Neutrophil (primary cell): ENCODE data around the gene DHPS.
A peak's percentile ranks its signal among the peaks of the same experiment; 100 is the strongest.

Experiments used
- H3K27ac ChIP-seq: fragments of 200-600 bp; sonication (generic); 2 replicates; pipeline ENCODE4 v1.5.1; 2016; ENCODE audit warnings: mild to moderate bottlenecking, moderate library complexity
- H3K27me3 ChIP-seq: fragments of 200-600 bp; sonication (generic); 2 replicates; pipeline ENCODE4 v1.6.0; 2016; ENCODE audit warnings: mild to moderate bottlenecking
- H3K36me3 ChIP-seq: fragments of 200-600 bp; sonication (generic); 2 replicates; pipeline ENCODE4 v1.5.1; 2017
- H3K4me1 ChIP-seq, 2 experiments: fragments of 200-600 bp in 1 of 2; sonication (generic) in 1 of 2; 1 replicate in 1 of 2; 2 replicates in 1 of 2; pipeline versions ENCODE4 v1.5.1 to v1.6.1; 2013 to 2016; ENCODE audit warnings: low read depth in 1 of 2, low read length in 1 of 2, mild to moderate bottlenecking in 1 of 2, moderate library complexity in 1 of 2; ENCODE audit not compliant: control insufficient read depth in 1 of 2, insufficient read depth in 1 of 2
- H3K4me3 ChIP-seq, 2 experiments: fragments of 200-600 bp in 1 of 2; sonication (generic) in 1 of 2; 1 replicate in 1 of 2; 2 replicates in 1 of 2; pipeline ENCODE4 v1.5.1; 2013 to 2016; ENCODE audit warnings: low read depth in 1 of 2, low read length in 1 of 2, mild to moderate bottlenecking in 1 of 2, moderate library complexity in 1 of 2
- H3K9me3 ChIP-seq: fragments of 200-600 bp; sonication (generic); 2 replicates; pipeline ENCODE4 v1.5.1; 2016
- TF ChIP-seq, protein P1 (sequence below): fragments of 200-600 bp; sonication (generic); IDR thresholded peaks from 2 replicates; pipeline ENCODE4 v1.5.1; 2016; ENCODE audit warnings: antibody characterized with exemption

The DHPS gene

DNA sequence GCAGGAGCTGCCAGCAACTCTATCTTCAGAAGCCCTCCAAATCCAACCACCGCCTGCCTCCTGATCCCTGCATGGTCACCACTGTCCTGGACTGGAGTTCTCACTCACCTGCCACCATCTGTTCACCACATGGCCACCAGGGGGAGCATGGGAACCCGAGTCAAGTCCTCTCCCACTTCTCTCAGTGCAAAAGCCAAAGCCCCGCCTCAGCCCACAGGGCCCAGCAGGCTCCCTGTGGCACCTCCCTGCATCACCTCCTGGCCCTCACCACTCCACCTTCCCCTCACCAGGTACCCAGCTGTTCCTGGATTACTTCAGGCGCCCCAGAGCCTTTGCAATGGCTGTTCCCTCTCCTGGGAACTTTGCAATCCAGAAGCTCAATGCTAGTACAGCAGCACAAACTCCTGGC, 5.3 kb downstream of the DHPS start:
- Histone ChIP-seq H3K4me3 (no peak overlapping the region), H3K36me3 (peaks cover 69% of the 10 kb centered on the region), H3K27ac (peak overlapping the region; percentile 31), H3K9me3 (no peaks in the 10 kb centered on the region), H3K27me3 (no peaks in the 10 kb centered on the region), H3K4me1 (peaks cover 7 to 12% of the 10 kb centered on the region in 2 experiments)
- TF ChIP-seq, protein P1, sequence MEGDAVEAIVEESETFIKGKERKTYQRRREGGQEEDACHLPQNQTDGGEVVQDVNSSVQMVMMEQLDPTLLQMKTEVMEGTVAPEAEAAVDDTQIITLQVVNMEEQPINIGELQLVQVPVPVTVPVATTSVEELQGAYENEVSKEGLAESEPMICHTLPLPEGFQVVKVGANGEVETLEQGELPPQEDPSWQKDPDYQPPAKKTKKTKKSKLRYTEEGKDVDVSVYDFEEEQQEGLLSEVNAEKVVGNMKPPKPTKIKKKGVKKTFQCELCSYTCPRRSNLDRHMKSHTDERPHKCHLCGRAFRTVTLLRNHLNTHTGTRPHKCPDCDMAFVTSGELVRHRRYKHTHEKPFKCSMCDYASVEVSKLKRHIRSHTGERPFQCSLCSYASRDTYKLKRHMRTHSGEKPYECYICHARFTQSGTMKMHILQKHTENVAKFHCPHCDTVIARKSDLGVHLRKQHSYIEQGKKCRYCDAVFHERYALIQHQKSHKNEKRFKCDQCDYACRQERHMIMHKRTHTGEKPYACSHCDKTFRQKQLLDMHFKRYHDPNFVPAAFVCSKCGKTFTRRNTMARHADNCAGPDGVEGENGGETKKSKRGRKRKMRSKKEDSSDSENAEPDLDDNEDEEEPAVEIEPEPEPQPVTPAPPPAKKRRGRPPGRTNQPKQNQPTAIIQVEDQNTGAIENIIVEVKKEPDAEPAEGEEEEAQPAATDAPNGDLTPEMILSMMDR: peak; percentile 85

DNA sequence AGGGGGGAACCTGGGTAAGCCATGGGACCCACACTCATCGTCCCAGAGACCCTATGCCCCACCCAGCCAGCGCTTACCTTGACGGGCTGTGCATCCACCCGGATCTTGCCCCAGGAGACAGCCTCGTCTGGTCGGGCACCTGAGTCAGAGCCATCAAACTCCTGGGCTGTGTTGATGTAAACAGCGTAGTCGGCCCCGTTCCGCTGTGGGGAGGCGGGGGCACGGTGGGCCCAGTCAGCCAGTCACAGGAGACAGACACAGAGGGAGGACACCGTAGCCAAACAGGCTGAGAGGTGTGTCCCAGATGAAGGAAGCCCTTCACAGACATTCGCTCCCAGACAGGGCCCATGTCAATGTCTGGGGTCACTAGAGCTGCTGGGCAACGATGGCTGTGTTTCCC, 5.7 kb downstream of the DHPS start:
- no peak overlapping the region for H3K27ac ChIP-seq
- TF ChIP-seq, protein P1: no peak
- H3K27me3 ChIP-seq: no peaks in the 10 kb centered on the region
- peaks cover 69% of the 10 kb centered on the region for H3K36me3 ChIP-seq
- H3K4me1 ChIP-seq: peaks cover 3 to 7% of the 10 kb centered on the region in 2 experiments
- H3K9me3 ChIP-seq: no peaks in the 10 kb centered on the region
- H3K4me3 ChIP-seq: no peak overlapping the region

DNA sequence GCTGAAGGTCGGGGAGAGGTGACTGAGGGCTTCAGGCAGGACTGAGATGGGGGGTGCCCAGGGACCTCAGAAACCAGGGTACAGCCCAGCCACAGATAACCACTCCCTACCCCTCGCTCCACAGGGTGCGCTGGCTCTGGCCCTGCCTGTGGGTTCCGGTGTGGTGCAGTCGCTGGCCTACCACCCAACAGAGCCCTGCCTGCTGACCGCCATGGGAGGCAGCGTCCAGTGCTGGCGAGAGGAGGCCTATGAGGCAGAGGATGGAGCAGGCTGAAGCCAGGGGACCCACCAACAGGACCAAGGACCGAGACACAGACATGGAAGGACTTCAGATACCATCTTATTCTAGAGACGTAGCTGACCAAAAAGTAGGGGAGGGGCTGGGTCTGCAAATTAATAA, 6.3 kb downstream of the DHPS start:
- H3K4me1 ChIP-seq: peaks cover 4 to 9% of the 10 kb centered on the region in 2 experiments
- TF ChIP-seq, protein P1: no peak
- peaks cover 69% of the 10 kb centered on the region for H3K36me3 ChIP-seq

DNA sequence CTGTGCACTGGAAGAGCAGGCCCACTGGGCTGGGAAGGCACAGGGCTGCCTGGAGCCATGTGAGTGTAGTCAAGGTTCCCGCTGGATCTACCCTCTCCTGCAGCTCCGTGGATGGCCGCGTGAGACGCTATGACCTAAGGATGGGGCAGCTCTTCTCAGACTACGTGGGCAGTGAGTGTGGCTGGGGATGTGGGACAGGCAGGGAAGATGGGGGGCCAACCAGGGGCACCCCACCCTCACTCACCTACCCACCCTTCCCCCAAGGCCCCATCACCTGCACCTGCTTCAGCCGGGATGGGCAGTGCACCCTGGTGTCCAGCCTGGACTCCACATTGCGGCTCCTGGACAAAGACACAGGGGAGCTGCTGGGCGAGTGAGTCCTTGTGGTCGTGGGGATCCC, 8.9 kb downstream of the DHPS start:
- no peaks in the 10 kb centered on the region for H3K27me3 ChIP-seq
- no peaks in the 10 kb centered on the region for H3K9me3 ChIP-seq
- H3K4me3 ChIP-seq: no peak overlapping the region
- H3K36me3 ChIP-seq: peaks cover 54% of the 10 kb centered on the region
- H3K27ac ChIP-seq: no peak overlapping the region
- TF ChIP-seq, protein P1: no peak
- peaks cover 23 to 26% of the 10 kb centered on the region in 2 experiments for H3K4me1 ChIP-seq

More for the DNA sequence above, 6.3 kb downstream of the DHPS start:
- Histone ChIP-seq H3K27me3 (no peaks in the 10 kb centered on the region), H3K9me3 (no peaks in the 10 kb centered on the region), H3K4me3 (no peak overlapping the region), H3K27ac (no peak overlapping the region)

DNA sequence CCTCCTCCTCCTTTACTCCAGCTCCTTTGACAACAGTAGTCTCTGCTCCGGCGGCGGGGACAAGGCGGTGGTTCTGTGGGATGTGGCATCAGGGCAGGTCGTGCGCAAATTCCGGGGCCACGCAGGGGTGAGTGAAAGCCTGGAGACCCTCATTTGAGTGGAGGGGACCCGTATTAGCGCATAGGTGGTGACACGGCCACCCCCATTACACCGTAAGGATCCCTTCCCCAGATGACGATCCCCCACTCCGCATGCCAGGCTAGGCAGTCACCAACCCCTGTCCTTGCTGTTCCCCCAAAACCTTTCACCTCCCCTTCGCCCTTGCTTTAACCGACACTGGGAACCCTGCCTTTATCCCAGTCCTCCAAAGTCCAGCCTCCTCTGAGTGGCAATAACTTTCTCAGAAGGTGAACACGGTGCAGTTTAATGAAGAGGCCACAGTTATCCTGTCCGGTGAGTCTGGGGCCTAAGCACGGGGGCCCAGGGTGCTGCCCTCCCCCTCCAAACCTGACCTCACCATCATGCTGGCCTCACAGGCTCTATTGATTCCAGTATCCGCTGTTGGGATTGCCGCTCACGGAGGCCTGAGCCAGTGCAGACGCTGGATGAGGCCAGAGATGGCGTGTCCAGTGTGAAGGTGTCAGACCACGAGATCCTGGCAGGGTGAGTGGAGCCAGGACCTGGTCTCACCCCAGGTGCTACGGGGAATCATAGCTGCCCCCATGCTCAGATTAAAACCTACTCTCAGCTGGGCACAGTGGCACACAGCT, 11.3 kb downstream of the DHPS start:
- no peaks in the 10 kb centered on the region for H3K9me3 ChIP-seq
- H3K4me3 ChIP-seq: peak overlapping the region; percentile 85 to 95
- H3K4me1 ChIP-seq: peaks cover 42 to 45% of the 10 kb centered on the region in 2 experiments
- no peaks in the 10 kb centered on the region for H3K27me3 ChIP-seq
- H3K27ac ChIP-seq: peak overlapping the region; percentile 97
- H3K36me3 ChIP-seq: peaks cover 31% of the 10 kb centered on the region
- TF ChIP-seq, protein P1: no peak
